Left hindlimb (tissue), 1 donor: Measurements from ENCODE around the gene FAM20C.
A peak's percentile ranks its signal among the peaks of the same experiment; 100 is the strongest.

Source experiments
- DNase-seq: peaks from one replicate; pipeline ENCODE4 v3.0.0-alpha.2; 2018

FAM20C gene

DNA sequence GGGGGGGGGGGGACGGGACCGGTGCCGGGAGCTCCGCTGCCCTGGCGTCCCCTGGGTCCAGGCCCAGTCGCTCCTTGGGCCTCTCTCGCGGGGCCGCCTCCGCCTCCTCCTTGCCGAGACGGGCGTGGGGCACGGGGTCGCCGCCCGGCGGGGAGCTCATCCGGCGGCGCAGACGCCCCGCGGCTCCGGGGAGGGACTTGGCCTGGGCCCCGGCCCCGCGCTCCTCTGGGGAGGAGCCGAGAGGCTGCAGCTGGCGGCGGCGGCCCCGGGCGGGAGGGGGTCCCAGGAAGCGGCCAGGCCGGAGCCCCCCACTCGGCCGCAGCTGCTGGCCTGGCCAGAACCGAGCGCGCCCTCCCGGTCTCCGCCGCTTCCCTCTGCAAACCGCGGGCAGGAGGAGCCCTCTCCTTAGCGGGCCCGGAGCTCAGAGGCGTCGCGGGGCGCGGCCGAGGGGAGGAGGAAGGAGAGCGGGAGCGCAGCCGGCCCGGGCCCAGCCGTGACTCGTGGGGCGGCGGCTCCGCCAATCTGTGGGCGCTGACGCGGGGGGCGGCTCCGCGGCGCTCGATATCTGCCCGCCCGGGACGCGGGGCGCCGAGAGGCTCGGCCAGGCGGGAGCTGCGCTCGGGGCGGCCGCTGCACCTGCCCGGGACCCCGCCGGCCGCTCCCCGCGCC is at the start of gene FAM20C:
Gene FAM20C, plus strand, starts transcription at position 591 of the 669 bp plus-strand sequence. CDS start 629 bp downstream, outside the sequence.
- peak; percentile 91 for DNase-seq

DNA sequence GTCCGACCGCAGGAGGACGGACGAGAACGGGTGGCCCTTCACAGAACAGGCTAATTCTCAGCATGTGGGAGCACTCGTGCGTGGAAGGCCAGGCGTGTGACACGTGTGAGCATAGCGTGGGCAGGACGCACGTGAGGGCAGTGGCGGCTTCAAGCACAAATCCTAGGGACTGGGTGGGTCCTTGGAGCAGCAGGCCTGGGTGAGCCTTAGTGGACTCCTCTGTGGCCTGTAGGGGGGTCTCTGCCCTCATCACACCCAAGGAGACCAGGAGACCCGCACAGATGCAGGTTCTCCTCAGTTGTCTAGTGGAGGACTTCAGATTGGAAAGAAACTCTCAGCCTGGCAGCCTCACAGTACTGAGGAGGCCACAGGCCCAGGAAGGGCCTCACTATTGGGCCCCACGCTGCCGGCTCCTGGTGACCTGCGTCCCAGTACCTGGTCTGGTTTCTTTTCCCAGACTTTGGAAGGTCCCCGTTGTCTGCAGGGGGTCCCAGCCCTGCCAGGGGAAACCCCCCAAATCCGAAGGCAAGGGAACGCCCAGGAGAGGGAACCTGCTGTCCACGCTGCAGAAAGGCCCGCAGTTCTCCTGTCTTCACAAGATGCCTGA is 49.1 kb upstream of the FAM20C start:
- DNase-seq: no peak

DNA sequence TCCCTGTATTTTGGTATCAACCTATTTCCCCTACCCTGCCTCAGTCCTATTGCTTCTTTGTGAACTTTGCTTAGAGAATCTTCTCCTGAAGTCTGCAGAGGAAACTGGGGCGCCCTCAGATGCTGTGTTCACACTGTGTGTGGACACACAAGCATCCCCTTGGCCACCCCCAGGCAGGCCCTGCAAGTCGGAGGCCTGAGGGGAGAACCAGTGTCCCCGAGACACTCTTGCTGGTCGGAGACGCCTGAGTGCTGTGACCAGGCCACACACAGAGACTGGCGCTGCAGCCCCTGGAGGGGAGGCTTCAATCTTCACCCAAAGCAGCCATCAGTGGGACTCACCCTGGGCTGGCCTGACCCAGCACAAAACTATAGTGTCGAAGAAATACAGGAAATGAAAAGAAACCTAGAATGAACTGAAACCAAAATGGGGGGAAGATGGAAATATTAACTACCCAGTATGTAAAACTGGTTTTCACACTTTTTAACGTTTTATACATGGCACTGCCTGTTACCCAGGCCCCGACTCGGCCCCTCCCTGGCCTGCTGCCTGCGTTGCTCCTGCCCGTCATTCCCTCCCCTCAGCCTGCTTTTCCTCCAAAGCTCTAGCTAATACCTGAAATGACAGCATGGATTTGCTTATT is 48.4 kb upstream of the FAM20C start:
- DNase-seq: no peak

DNA sequence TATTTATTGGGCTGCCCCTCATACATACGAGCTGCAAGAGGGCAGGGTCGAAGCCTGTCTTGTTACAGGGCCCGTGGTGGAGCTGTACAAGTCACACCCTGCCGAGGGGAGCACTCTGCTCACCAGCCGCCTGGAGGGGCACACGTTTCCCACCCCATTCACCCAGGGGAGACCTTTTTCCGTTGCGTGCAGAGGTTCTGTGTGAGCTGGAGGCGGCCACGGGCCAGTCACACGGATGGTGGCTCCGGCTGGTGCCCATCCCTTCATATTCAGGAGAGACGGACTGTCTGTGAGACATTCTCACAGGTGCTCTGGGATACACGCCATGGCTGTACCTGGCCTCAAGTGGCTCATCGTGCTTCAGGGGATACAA is 47.9 kb upstream of the FAM20C start:
- no peak for DNase-seq

DNA sequence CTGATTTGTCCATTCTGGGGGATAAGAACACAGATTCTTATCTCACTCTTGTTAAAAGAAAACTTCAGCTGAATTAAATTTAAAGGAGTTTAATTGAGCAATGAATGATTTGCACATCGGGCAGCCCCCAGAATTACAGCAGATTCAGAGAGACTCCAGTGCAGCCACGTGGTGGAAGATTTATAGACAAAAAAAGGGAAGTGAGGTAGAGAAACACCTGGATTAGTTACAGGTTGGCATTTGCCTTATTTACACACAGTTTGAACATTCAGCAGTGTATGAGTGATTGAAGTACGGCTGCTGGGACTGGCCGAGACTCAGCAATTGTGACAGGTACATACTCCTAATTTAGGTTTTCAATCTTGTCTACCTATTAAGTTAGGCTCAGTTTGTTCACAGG is 46.5 kb upstream of the FAM20C start:
- DNase-seq: no peak

DNA sequence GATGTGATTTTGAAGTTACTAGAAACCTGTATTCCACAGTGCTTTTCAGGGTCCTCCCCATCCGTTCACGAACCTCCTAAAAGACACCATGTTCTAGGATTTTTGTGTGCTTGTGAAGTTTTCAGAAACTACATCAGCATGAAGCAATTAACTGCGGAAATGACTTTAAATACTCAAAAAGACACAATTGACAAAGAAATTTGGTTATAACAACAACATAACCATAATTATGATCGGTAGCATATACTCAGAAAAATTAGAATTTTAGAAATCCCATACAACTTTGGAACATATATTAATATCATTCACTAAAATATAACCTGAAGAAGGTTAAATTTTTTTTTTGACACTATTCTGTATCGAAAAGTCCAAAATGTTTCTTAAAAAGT is 43.8 kb upstream of the FAM20C start:
- DNase-seq: no peak

DNA sequence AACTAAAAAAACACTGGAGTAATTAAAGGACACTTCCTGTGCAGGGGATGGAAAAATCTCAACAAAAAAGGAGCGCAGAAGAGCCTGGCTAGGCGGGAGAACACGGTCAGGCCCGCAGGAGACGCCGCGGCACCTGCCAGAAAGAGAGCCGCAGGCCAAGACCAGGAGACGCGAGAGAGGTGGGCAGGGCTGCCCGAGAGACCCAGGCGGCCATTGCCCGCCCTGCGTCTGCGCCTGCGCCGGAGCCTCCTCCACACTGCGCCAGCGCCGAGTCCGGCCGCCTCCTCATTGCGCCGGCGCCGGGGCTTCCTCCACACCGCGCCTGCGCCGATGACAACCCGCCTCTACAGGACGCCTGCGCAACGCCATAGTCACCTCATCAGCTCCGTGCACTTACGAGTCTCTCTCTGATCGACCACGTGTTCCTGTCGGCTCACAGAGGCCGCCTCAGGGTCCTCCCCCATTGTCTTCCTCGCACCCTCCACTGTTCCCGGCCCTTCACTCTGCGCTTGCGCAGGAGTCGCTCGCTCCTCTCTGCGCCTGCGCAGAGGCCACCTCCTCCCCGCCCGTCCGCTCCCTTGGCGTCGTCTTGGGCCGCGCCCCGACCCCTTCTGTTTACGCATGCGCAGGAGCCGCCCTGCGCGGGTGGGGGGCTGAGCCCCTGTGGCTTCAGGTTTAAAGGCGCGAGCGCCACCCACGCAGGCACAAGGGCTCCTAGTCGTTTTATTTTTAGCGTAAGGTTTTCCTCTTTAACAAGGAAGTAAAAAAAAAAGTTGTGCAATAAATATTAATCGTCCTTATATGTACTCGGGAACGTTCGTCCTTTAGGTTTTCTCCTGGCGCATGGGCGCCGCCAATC is 43.2 kb upstream of the FAM20C start:
- peak; percentile 99 for DNase-seq

DNA sequence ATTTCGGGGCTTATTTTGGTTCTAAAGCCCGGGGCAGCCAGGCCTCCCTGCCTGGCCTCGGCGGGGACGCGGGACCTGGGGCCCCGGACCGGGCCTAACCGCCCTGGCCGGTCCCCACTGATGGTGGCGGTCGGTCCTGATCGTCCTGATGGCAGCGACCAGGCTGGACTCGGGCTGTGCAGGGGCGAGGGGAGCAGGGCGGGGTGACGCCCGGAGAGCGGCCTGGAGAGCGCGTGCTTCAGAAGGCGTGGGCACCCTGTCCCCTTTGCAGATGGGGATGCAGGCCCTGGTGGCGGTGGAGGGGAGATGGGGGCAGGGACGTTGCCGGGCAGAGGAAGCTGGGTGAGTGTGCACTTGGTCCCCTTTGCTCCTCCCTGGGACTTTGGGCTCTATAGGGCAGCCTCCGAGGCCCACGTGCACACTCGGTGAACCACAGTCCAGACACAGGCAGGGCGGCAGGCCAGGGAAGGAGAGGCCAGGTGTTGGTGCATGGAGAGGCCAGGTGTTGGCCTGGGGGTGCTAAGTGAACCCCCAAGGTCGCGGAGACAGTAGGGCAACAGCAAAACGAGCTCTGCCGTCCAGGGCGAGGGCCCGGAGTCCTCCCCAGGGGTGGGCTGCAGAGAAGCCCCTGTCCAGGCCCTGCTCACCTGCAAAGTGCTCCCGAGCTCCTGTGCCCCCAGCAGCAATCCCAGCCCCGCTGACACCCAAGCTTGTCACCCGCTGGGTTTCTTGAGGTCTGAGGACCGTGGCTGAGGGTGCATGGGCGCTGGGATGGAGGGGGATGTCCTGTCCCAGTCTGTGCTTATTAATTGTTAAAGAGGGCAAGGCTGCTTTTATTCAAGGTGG is 42.4 kb upstream of the FAM20C start:
- DNase-seq: peak; percentile 60

DNA sequence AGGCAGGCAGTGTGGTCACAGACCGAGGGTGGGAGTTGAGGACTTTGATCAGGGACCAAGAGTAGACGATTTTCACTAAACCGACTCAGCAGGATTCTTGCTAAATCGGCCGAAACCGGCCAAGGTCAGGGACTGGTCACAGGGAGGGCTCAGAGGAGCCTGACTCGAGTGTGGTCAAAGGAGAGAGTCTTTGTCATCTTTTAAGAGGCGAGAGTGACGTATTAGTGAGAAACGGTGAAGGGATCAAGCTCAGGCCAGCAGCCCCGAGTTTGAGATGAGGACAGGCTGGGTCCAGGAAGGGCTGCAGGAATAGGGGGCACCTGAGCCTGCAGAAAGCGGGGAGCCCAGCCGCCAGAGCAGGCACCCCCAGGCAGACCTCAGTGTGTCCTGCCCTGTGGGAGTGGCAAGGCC is 41.6 kb upstream of the FAM20C start:
- DNase-seq: no peak

DNA sequence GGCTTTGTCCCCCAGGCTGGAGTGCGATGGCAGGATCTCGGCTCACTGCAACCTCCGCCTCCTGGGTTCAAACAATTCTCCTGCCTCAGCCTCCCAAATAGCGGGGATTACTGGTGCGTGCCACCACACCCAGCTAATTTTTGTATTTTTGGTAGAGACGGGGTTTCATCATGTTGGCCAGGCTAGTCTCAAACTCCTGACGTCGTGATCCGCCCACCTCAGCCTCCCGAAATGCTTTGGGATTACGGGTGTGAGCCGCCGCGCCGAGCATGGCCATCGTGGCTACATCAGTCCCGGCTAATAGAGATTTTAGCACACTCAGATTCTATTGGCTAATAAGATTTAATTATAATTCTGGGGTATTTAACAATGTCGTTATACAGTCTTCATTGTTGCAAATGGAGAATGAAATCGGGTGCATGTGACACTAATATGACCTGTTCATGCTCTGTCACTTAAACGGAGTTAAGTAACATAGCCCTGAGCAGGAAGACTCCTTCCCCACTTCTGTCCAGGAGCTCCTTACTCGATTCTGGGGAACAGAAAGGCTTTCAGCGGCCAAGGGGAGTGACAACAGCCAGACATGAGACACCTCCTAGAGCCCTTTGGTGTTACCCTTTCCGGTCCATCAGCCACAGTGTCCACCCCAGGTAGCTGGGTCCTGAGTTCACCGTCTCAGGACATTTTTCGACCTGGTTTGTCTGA is 40.9 kb upstream of the FAM20C start:
- DNase-seq: no peak

DNA sequence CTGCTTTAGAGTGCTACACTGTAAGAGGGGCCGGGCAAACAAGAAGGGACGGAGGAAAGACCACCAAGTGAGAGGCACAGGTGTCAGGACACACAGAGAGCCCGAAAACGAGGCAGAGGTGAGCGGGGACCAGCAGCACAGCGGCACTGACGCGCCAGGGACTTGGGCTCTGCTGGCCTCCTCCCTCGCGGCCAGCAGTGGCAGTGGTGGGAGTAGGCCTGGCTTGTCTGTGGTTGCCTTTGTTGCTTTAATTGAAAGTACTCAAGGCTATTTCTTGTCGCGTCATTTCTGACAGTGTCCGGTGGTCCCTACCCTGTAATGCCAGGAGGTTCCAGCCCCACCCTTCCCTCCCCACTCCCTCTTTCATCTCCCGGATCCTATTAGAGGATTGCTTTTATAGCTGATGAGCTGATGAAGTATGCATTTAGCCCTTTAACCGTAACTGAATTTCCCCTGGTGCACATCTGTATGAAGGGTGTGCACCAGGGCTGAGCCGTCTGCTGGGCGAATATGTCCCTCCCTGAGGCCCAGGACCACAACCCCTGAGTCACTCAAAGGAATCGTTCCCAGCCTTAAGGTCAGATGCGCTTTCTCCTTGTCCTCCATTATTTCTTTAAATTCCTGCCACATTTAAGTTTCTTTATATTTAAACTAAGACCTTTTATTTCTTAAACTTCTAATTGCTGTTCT is 39.5 kb upstream of the FAM20C start:
- DNase-seq: no peak

DNA sequence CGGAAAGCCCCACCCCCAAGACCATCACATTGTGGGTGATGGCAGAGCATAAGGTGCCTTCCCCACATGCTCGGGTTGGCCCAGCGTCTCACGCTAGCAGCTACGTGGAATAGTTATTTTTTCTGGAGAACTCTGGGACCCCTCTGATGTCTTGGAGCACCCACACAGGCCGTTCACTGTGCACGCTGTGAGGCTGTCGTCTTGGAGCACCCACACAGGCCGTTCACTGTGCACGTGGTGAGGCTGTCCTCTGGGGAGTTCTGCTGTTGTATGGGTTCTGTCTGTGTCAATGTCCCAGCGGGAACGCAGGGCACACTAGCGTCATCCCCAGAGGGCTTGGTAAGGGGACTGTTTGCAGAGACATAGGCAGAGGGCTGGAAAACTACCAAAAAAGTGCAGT is 38.8 kb upstream of the FAM20C start:
- no peak for DNase-seq

DNA sequence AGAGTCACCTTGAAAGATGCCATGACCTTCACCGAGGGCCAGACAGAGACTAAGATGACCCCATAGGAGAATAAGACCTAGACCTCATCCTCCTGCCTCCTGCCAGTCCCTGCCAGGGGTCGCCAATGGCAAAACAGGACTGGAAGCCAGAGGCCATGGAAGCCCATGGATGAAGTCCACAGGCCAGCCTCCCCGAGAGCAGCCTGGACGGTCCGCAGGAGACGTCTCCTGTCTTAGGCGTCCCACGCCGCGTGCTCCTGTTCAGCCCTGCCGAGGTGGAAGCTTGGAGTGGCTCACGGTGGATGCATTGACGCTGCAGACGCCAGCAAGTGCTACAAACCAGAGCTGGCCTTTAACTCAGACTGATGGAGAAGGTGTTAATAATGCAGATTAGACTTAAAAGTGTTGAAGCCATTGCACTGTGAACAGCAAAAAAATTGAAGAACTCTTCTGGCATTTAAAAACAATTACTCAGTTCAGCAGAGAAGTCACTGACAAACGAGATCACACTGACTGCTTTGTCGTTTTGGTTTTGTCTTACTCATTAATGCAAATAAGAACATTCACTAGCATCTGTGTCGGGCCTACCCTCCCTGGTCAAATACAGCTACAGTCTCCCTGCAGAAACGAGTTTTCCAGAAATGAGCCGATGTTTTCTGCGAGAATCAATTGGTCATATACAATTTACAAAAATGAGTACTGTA is 38.1 kb upstream of the FAM20C start:
- no peak for DNase-seq

DNA sequence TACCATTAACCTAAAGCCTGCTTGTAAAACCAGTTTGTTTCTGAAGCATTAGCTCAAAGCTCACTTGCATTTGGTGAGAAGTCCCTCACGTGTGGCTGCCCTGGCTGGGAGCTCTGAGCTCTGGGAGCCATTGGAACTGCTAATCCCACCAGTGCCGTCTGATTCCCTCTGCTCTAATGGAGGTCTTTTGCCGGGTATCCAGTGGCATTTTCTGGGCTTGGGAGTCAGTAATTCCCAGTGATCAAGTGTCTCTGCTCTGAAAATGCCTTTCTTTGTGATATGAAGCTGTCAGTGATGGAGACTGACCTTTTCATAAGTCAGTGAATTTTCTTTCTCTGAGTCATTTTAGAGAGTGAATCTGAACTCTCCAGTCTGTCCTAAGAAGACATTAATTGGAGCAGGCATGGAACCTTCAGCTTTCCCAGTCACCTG is 36.9 kb upstream of the FAM20C start:
- no peak for DNase-seq

DNA sequence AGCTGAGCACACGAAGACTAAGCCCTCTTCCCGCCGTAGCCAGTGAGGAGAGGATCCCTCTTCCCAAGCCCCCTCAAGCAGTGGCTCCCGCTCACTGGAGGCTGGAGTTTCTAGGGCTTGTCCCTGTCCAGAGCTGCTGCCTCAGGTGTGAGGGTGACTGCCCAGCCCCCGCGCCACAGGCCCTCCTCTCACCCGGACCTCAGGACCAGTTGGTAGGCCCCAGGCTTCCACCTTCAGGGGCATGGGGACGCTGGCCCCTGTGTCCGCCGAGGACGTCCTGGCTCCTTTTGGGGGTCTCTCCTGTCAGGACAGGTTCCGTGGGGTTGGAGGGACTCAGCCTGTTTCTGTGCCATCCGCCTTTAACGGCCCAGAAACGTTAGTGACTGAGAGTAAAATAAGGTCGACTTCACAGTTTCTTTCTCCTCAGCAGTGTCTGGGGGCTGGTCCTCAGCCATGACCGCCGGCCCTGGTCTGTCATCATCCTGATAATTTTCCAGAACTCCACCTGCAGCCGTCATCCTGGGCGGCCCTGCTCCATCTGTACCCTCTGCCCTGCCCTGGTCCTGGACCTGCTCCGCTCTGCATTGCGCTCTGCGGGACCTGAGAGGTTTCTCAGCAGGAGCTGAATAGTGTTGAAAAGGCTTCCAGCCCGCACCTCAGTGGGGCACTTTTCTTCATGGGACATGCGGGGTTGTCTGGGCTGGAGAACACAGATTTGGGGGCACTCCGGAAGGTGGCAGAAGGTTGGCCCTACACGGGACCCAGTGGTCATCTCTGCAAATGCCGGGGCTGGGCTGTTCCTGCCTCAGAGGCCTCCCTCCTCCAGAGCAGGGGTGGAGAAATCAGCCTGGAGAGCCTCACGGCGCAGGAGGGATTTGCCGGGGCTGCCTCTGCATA is 36.0 kb upstream of the FAM20C start:
- DNase-seq: no peak

DNA sequence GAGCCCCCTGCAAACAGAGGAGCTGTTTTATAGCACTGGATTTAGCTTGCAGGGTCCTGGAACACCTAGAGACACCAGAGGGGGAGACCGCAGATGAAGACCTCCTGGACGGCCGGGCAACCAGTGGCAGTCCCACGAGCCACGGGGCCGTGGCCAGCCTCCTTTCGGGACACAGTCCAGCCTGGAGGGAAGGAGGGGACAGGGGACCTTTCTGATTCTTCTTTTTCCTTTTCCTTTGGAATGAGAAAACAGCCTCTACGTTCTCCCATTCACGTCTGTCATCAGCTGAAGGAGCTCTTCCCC is 35.4 kb upstream of the FAM20C start:
- DNase-seq: no peak

DNA sequence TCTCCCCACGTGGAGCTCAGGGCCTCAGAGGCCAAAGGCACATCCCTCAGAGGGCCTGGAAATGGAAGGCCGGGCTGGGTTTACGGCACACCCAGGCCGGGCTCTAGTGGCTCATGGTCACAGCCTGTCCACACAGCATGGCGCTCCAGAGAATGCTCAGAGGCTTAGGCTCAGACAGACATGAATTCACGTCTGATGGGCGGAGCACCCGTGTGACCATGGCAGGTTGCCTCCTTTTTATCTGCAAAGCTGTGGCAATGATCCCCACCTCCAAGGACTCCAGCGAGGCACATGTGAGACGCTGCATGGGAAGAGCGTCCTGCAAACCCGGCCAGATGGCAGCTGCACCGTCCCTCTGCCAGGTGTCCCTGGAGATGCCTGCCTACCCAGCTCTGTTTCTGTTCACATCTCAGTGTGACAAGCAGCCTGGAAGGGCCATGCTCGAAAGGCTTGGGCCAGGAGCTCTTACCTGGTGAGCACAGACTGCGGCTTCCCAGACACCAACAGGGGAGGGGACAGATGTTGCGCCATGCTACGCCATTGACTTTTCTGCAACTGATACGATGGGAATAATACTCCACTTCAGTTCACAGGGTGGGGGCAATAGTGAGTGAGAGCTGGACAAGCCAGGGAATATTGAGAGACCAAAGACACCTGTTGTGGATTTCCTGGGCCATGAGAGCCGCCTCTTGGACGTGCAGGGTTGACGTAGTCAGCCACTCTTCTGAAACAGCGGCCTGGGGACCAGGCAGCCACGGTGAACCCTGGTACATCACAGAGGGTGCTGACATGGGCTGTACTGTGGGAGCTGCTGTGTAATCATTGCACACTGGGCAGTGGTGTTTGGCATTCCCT is 34.4 kb upstream of the FAM20C start:
- no peak for DNase-seq

DNA sequence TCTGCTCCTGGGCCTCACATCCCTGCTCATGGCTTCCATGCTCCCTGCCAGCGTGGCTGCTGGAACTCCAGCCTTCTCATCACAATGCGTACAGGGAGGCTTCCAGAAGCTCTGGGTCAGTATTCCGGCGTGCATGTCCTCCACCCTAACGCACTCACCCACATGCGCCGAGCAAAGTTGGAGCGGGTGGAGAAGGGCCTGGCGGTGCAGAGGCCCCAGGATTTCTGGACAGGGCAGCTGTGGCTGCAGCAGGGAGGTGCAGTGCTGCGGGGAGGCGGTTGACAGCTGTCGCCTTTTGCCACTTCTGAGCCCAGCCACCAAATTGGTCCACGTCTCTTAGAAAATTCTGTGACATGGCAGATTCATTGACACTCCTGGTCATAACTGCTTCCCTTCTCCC is 33.6 kb upstream of the FAM20C start:
- DNase-seq: no peak
